ENCODE measurements around the gene ARPP21. TPM values are rescaled to one million over a fixed set of nuclear protein-coding genes. Genes with fewer than 3 reads are reported as not detected.

The ARPP21 gene
- polyA plus RNA-seq, 1 donor from 2014 or later: 12.8 TPM

DNA sequence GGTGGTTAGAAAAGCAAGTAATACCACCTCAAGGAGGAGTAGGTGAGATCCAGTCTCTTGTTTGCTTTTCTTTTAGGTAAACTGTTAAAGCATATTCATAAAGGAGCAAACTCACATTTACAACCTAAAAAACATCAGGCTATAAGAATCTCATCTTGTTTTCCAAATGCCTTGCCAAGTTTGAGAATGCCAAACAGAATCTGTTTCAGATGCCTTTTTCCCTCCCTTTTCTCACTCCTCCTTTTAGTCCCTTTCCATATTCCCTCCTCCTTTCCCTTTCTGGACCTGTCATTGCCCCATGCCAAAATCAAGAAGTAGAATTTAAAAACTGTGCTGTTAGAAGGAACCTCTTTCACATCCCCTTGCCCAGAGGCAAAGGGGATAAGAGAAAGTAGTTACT is 140.3 kb downstream of the ARPP21 start:
- Histone ChIP-seq H3K27me3 (ENCODE audit: insufficient read depth, low read depth, low read length) (no peaks in the 10 kb centered on the region), H3F3A (ENCODE audit: insufficient read depth, low read length, poor library complexity, severe bottlenecking) (no peaks in the 10 kb centered on the region), H3K27ac (ENCODE audit: low read length) (no peak overlapping the region), H3K9ac (ENCODE audit: low read length) (no peak overlapping the region), H3K36me3 (ENCODE audit: insufficient read depth, low read length) (no peaks in the 10 kb centered on the region), H2AFZ (ENCODE audit: low read depth, low read length) (no peak overlapping the region), H3K9me2 (ENCODE audit: insufficient read depth, low read length) (no peaks in the 10 kb centered on the region), H3K4me2 (ENCODE audit: low read length) (no peak overlapping the region), H3K79me2 (replicated peaks; ENCODE audit: insufficient read depth, low read length) (no peaks in the 10 kb centered on the region), H3K4me3 (ENCODE audit: low read length) (no peak overlapping the region), H3K9me3 (ENCODE audit: low read length) (no peaks in the 10 kb centered on the region), H4K20me1 (ENCODE audit: insufficient read depth) (no peaks in the 10 kb centered on the region)
- no peak for TF ChIP-seq RAD21 (conservative IDR thresholded peaks at IDR 0.05)

DNA sequence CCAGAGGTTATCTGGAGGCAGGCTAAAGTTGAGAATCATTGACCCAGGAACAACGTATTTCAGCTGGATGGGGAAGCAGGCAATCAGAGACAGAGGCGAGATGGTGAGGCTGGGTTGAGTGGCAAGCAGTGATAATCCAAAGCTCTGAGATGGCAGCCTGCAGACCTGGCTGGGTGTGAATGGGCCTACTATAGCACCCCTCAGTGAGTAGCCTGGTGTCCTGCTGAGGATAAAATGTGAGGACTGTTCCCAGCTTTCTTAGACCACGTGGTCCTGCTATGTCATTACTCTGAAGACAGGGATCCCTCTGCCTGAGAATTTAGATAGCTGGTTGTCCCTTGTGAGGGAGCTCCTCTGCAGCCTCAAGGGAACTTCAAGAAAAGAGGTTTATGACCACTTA is 141.5 kb downstream of the ARPP21 start:
- H3K9me2 ChIP-seq (ENCODE audit: insufficient read depth, low read length): no peaks in the 10 kb centered on the region
- TF ChIP-seq EP300 (conservative IDR thresholded peaks at IDR 0.05; ENCODE audit: poor library complexity, severe bottlenecking): no peak
- TF ChIP-seq, protein P1, sequence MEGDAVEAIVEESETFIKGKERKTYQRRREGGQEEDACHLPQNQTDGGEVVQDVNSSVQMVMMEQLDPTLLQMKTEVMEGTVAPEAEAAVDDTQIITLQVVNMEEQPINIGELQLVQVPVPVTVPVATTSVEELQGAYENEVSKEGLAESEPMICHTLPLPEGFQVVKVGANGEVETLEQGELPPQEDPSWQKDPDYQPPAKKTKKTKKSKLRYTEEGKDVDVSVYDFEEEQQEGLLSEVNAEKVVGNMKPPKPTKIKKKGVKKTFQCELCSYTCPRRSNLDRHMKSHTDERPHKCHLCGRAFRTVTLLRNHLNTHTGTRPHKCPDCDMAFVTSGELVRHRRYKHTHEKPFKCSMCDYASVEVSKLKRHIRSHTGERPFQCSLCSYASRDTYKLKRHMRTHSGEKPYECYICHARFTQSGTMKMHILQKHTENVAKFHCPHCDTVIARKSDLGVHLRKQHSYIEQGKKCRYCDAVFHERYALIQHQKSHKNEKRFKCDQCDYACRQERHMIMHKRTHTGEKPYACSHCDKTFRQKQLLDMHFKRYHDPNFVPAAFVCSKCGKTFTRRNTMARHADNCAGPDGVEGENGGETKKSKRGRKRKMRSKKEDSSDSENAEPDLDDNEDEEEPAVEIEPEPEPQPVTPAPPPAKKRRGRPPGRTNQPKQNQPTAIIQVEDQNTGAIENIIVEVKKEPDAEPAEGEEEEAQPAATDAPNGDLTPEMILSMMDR (IDR thresholded peaks at IDR 0.05; ENCODE audit: poor library complexity, severe bottlenecking): no peak
- no peak for TF ChIP-seq TAF1 (IDR thresholded peaks at IDR 0.05; ENCODE audit: low read depth)
- TF ChIP-seq POLR2AphosphoS5 (IDR thresholded peaks at IDR 0.05): no peak
- no peaks in the 10 kb centered on the region for H4K20me1 ChIP-seq (ENCODE audit: insufficient read depth)
- no peaks in the 10 kb centered on the region for H3K36me3 ChIP-seq (ENCODE audit: insufficient read depth, low read length)
- no peak overlapping the region for H3K4me3 ChIP-seq (ENCODE audit: low read length)
- no peaks in the 10 kb centered on the region for H3K27me3 ChIP-seq (ENCODE audit: insufficient read depth, low read depth, low read length)
- no peaks in the 10 kb centered on the region for H3K9me3 ChIP-seq (ENCODE audit: low read length)
- no peak overlapping the region for H3K9ac ChIP-seq (ENCODE audit: low read length)
- H2AFZ ChIP-seq (ENCODE audit: low read depth, low read length): no peak overlapping the region
- H3F3A ChIP-seq (ENCODE audit: insufficient read depth, low read length, poor library complexity, severe bottlenecking): no peaks in the 10 kb centered on the region
- no peaks in the 10 kb centered on the region for H3K79me2 ChIP-seq (replicated peaks; ENCODE audit: insufficient read depth, low read length)
- H3K4me2 ChIP-seq (ENCODE audit: low read length): no peak overlapping the region
- H3K27ac ChIP-seq (ENCODE audit: low read length): no peak overlapping the region

DNA sequence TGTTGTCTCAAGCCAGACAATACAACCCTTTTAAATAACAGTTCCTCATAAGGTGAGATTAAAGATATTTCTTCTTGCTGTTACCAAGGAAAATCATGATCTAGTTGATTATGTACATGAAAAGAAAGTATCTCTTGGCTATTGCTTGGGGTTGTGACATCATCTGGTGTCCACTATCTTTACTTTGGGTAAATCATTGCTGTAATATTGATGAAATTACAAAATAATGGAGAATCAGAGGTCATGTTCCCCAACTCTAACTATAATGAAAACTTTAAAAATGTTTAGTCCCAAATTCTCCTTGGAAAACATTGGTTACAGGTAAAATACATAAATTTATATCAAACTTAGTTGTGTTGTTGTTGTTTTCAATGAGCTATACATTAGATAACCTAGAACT is 142.2 kb downstream of the ARPP21 start:
- no peaks in the 10 kb centered on the region for H3K9me3 ChIP-seq (ENCODE audit: low read length)
- no peak overlapping the region for H2AFZ ChIP-seq (ENCODE audit: low read depth, low read length)
- H3K4me2 ChIP-seq (ENCODE audit: low read length): no peak overlapping the region
- no peak overlapping the region for H3K27ac ChIP-seq (ENCODE audit: low read length)
- no peaks in the 10 kb centered on the region for H4K20me1 ChIP-seq (ENCODE audit: insufficient read depth)
- H3K4me3 ChIP-seq (ENCODE audit: low read length): no peak overlapping the region
- H3K79me2 ChIP-seq (replicated peaks; ENCODE audit: insufficient read depth, low read length): no peaks in the 10 kb centered on the region
- H3K36me3 ChIP-seq (ENCODE audit: insufficient read depth, low read length): no peaks in the 10 kb centered on the region
- no peak overlapping the region for H3K9ac ChIP-seq (ENCODE audit: low read length)
- H3K27me3 ChIP-seq (ENCODE audit: insufficient read depth, low read depth, low read length): no peaks in the 10 kb centered on the region
- H3F3A ChIP-seq (ENCODE audit: insufficient read depth, low read length, poor library complexity, severe bottlenecking): no peaks in the 10 kb centered on the region
- no peaks in the 10 kb centered on the region for H3K9me2 ChIP-seq (ENCODE audit: insufficient read depth, low read length)
- TF ChIP-seq, protein P2, sequence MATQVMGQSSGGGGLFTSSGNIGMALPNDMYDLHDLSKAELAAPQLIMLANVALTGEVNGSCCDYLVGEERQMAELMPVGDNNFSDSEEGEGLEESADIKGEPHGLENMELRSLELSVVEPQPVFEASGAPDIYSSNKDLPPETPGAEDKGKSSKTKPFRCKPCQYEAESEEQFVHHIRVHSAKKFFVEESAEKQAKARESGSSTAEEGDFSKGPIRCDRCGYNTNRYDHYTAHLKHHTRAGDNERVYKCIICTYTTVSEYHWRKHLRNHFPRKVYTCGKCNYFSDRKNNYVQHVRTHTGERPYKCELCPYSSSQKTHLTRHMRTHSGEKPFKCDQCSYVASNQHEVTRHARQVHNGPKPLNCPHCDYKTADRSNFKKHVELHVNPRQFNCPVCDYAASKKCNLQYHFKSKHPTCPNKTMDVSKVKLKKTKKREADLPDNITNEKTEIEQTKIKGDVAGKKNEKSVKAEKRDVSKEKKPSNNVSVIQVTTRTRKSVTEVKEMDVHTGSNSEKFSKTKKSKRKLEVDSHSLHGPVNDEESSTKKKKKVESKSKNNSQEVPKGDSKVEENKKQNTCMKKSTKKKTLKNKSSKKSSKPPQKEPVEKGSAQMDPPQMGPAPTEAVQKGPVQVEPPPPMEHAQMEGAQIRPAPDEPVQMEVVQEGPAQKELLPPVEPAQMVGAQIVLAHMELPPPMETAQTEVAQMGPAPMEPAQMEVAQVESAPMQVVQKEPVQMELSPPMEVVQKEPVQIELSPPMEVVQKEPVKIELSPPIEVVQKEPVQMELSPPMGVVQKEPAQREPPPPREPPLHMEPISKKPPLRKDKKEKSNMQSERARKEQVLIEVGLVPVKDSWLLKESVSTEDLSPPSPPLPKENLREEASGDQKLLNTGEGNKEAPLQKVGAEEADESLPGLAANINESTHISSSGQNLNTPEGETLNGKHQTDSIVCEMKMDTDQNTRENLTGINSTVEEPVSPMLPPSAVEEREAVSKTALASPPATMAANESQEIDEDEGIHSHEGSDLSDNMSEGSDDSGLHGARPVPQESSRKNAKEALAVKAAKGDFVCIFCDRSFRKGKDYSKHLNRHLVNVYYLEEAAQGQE (IDR thresholded peaks at IDR 0.05; ENCODE audit: borderline replicate concordance): no peak
- no peak for TF ChIP-seq RAD21 (conservative IDR thresholded peaks at IDR 0.05)
- no peak for TF ChIP-seq SMC3 (conservative IDR thresholded peaks at IDR 0.05; ENCODE audit: poor library complexity)

Measured in neural cell (in vitro differentiated cells).